Panc1 (cell line): ENCODE measurements around the gene FKBP4. TPM values are rescaled to one million over a fixed set of nuclear protein-coding genes. Genes with fewer than 3 reads are reported as not detected.

Source experiments
- ATAC-seq: fragments of 200-7000 bp; cut with Tn5 transposase; 2 replicates; pipeline ENCODE4 v1.9.1; 2020; ENCODE audit warnings: mild to moderate bottlenecking, moderate library complexity
- BruUV-seq: library from RNA; stranded (reverse); fragments of 400-500 nt; replicated peaks from 2 replicates; lab custom pipeline; 2021; lab: Mats Ljungman, UMichigan
- CTCF ChIA-PET: fragments of 300-600 bp; sonication (Branson Sonifier 250); formaldehyde crosslinking; loops from one replicate; lab custom pipeline; 2022; ENCODE audit warnings: antibody characterized with exemption; lab: Charles Lee
- POLR2A ChIA-PET: fragments of 300-600 bp; sonication (Branson Sonifier 250); formaldehyde crosslinking; loops from one replicate; lab custom pipeline; 2022; ENCODE audit warnings: antibody characterized with exemption; lab: Charles Lee
- DNase-seq: peaks from one replicate; pipeline ENCODE4 v3.0.0-alpha.2; 2010; ENCODE audit warnings: low read depth, low spot score
- H3K27ac ChIP-seq: 2 replicates; pipeline ENCODE4 v1.5.1; 2011; ENCODE audit warnings: mild to moderate bottlenecking, low read length, inconsistent platforms
- H3K27me3 ChIP-seq: fragments of 200-500 bp; sonication (Bioruptor generic); 2 replicates; pipeline ENCODE4 v1.6.0; 2014; ENCODE audit warnings: low read length, inconsistent platforms; ENCODE audit not compliant: control insufficient read depth, insufficient read depth
- H3K36me3 ChIP-seq: fragments of 200-500 bp; sonication (Bioruptor generic); 2 replicates; pipeline ENCODE4 v1.5.1; 2014; ENCODE audit warnings: inconsistent platforms, mild to moderate bottlenecking, low read length, moderate library complexity; ENCODE audit not compliant: control insufficient read depth, insufficient read depth
- H3K4me1 ChIP-seq: 2 replicates; pipeline ENCODE4 v1.5.1; 2011; ENCODE audit warnings: inconsistent platforms, mild to moderate bottlenecking, low read length, moderate library complexity; ENCODE audit not compliant: control insufficient read depth, insufficient read depth
- H3K4me3 ChIP-seq, 2 experiments: 2 replicates each; pipeline ENCODE4 v1.5.1; 2011 to 2012; ENCODE audit warnings: low read depth in 2 of 2, low read length in 2 of 2, mild to moderate bottlenecking in 2 of 2, inconsistent platforms in 1 of 2, moderate library complexity in 1 of 2
- H3K9me3 ChIP-seq: fragments of 200-500 bp; sonication (Bioruptor generic); 2 replicates; pipeline ENCODE4 v1.5.1; 2014; ENCODE audit warnings: low read depth, mild to moderate bottlenecking, inconsistent platforms, low read length, moderate library complexity; ENCODE audit not compliant: control insufficient read depth, insufficient read depth
- POLR2AphosphoS5 ChIP-seq: IDR thresholded peaks from 2 replicates; pipeline ENCODE4 v1.6.1; 2012; ENCODE audit warnings: mild to moderate bottlenecking, low read depth, low read length, moderate library complexity
- SIN3A ChIP-seq: IDR thresholded peaks from 2 replicates; pipeline ENCODE4 v1.6.1; 2012; ENCODE audit warnings: low read depth, mild to moderate bottlenecking, low read length, moderate library complexity, borderline replicate concordance; ENCODE audit not compliant: insufficient read depth
- TCF7L2 ChIP-seq: IDR thresholded peaks from 2 replicates; pipeline ENCODE4 v1.6.1; 2011; ENCODE audit warnings: mild to moderate bottlenecking, low read depth, low read length, inconsistent platforms
- in situ Hi-C: cut with HindIII; loops from 2 replicates; pipeline ENCODE4 v1.10.0; 2016; ENCODE audit warnings: low sequenced_read_pairs, low pct_unique_long_range_greater_than_20kb
- intact Hi-C: fragments of 100-400 bp; cut with micrococcal nuclease; formaldehyde crosslinking; loops from one replicate; pipeline ENCODE4 v1.10.0; 2022; ENCODE audit not compliant: unreplicated experiment
- total RNA-seq: library from RNA; stranded (reverse); gene quantifications from one replicate; pipeline ENCODE4 v1.2.1, GENCODE V29; 2021; ENCODE audit not compliant: unreplicated experiment
- TF ChIP-seq, protein P1 (sequence below), 2 experiments: IDR thresholded peaks; 2 replicates each; pipeline ENCODE4 v1.6.1; 2011 to 2012; ENCODE audit warnings: low read depth in 2 of 2, control low read depth in 1 of 2, low read length in 1 of 2, mild to moderate bottlenecking in 1 of 2, moderate library complexity in 1 of 2; ENCODE audit not compliant: insufficient read depth in 1 of 2
- TF ChIP-seq, protein P2 (sequence below): fragments of 450-650 bp; IDR thresholded peaks from 2 replicates; pipeline ENCODE4 v1.5.1; 2017; ENCODE audit warnings: mild to moderate bottlenecking

FKBP4 gene
- total RNA-seq, 1 experiment from 2014 or later: 64.9 TPM

DNA sequence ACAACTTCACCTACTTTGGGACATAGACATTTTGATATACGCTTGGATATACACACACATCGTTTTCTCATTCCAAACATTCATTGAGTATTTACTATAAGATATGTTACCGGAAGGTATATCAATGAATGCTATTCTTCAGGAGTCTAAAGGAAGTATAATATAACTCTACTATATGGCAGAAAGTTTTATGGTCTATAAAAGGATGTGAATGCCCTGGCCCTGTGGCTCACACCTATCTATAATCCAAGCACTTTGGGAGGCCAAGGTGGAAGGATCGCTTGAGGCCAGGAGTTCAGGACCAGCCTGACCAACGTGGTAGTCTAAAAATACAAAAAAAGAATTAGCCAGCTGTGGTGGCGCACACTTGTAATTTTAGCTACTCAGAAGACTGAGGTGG is 34.5 kb downstream of the FKBP4 start:
- H3K36me3 ChIP-seq: 0 out of 2 replicates have a peak, but pooled peaks cover under 1% of the 10 kb centered on the region
- no peak for DNase-seq
- BruUV-seq: no TSS peak
- no peaks in the 10 kb centered on the region for H3K4me1 ChIP-seq
- ChIA-PET CTCF (no interaction called here), POLR2A (interaction anchor here (0.7 kb wide), 1 partner anchor 150 kb away, joined by 3 read pairs; no protein-coding TSS in a partner anchor)
- no peak for TF ChIP-seq SIN3A
- TF ChIP-seq POLR2AphosphoS5: no peak
- TF ChIP-seq, protein P1, sequence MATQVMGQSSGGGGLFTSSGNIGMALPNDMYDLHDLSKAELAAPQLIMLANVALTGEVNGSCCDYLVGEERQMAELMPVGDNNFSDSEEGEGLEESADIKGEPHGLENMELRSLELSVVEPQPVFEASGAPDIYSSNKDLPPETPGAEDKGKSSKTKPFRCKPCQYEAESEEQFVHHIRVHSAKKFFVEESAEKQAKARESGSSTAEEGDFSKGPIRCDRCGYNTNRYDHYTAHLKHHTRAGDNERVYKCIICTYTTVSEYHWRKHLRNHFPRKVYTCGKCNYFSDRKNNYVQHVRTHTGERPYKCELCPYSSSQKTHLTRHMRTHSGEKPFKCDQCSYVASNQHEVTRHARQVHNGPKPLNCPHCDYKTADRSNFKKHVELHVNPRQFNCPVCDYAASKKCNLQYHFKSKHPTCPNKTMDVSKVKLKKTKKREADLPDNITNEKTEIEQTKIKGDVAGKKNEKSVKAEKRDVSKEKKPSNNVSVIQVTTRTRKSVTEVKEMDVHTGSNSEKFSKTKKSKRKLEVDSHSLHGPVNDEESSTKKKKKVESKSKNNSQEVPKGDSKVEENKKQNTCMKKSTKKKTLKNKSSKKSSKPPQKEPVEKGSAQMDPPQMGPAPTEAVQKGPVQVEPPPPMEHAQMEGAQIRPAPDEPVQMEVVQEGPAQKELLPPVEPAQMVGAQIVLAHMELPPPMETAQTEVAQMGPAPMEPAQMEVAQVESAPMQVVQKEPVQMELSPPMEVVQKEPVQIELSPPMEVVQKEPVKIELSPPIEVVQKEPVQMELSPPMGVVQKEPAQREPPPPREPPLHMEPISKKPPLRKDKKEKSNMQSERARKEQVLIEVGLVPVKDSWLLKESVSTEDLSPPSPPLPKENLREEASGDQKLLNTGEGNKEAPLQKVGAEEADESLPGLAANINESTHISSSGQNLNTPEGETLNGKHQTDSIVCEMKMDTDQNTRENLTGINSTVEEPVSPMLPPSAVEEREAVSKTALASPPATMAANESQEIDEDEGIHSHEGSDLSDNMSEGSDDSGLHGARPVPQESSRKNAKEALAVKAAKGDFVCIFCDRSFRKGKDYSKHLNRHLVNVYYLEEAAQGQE (IDR thresholded peaks at IDR 0.05; ENCODE audit: insufficient read depth in 1 of 2, low read depth in 2 of 2, low read length in 1 of 2): no peak
- TF ChIP-seq TCF7L2: no peak
- TF ChIP-seq, protein P2, sequence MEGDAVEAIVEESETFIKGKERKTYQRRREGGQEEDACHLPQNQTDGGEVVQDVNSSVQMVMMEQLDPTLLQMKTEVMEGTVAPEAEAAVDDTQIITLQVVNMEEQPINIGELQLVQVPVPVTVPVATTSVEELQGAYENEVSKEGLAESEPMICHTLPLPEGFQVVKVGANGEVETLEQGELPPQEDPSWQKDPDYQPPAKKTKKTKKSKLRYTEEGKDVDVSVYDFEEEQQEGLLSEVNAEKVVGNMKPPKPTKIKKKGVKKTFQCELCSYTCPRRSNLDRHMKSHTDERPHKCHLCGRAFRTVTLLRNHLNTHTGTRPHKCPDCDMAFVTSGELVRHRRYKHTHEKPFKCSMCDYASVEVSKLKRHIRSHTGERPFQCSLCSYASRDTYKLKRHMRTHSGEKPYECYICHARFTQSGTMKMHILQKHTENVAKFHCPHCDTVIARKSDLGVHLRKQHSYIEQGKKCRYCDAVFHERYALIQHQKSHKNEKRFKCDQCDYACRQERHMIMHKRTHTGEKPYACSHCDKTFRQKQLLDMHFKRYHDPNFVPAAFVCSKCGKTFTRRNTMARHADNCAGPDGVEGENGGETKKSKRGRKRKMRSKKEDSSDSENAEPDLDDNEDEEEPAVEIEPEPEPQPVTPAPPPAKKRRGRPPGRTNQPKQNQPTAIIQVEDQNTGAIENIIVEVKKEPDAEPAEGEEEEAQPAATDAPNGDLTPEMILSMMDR: no peak
- H3K27ac ChIP-seq: no peak overlapping the region
- intact Hi-C loops (no loop called here), in situ Hi-C loops (no loop called here)
- H3K9me3 ChIP-seq: no peaks in the 10 kb centered on the region
- H3K27me3 ChIP-seq: no peaks in the 10 kb centered on the region
- H3K4me3 ChIP-seq: no peak overlapping the region
- ATAC-seq: no peak

DNA sequence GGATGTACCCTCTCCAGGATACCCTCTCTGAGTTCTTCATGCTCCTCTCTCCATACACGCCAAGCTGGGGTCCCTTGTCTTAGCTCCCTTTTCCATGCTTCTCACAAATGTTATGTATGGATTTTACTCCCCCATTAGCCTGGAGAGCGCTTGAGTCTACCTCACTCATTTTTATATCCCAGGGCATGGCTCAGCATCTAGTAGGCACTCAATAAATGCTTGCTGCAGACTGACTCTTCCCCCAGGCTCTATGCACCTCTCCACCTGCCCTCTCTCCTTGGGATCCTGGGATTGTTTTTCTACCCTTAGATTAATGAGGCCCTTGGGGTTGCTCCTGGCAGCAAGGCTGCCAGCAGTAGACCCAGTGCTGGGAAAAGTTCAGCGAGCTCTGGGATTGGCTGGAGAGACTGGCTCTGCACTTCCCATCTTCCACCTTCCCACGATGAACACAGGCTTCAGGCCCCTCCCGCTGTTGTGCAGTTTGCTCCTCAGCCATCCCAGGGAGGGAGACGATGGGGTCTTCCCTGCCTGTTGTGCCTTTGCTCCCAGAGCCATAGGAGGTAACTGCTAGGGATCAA is 37.9 kb downstream of the FKBP4 start:
- CTCF ChIA-PET: no interaction called here
- ATAC-seq (no peak), DNase-seq (no peak)
- Histone ChIP-seq H3K36me3 (no peaks in the 10 kb centered on the region), H3K27ac (no peak overlapping the region), H3K4me3 (no peak overlapping the region), H3K9me3 (no peaks in the 10 kb centered on the region), H3K4me1 (no peaks in the 10 kb centered on the region), H3K27me3 (no peaks in the 10 kb centered on the region)
- POLR2A ChIA-PET: no interaction called here
- intact Hi-C loops: no loop called here
- in situ Hi-C loops: no loop called here
- no TSS peak for BruUV-seq
- TF ChIP-seq POLR2AphosphoS5: no peak
- TF ChIP-seq, protein P2: no peak
- TF ChIP-seq, protein P1 (IDR thresholded peaks at IDR 0.05; ENCODE audit: insufficient read depth in 1 of 2, low read depth in 2 of 2, low read length in 1 of 2): no peak
- no peak for TF ChIP-seq SIN3A
- TF ChIP-seq TCF7L2: no peak
